Measurements from ENCODE around the gene NHLRC4.

NHLRC4 gene

GRCh38 chr16:558298-559020 is 8.3 kb upstream of the NHLRC4 start:
- no peak for ATAC-seq
- TF ChIP-seq ZFP3 (CRISPR knock-in tag; IDR thresholded peaks at IDR 0.05) (0 out of 2 replicates have a peak, but pooled peaks have one; percentile 12), SNAI2 (CRISPR knock-in tag; IDR thresholded peaks at IDR 0.05) (no peak)

- ATAC-seq: no peak
- TF ChIP-seq POU6F1 (CRISPR knock-in tag; IDR thresholded peaks at IDR 0.05; ENCODE audit: borderline replicate concordance, low read depth) (no peak), BACH2 (CRISPR knock-in tag; IDR thresholded peaks at IDR 0.05; ENCODE audit: borderline replicate concordance) (no peak), SNAI2 (CRISPR knock-in tag; IDR thresholded peaks at IDR 0.05) (no peak), OSR1 (CRISPR knock-in tag; IDR thresholded peaks at IDR 0.05) (no peak), CSDC2 (CRISPR knock-in tag; IDR thresholded peaks at IDR 0.05) (no peak), PATZ1 (CRISPR knock-in tag; IDR thresholded peaks at IDR 0.05; ENCODE audit: borderline replicate concordance) (no peak), ZFP30 (CRISPR knock-in tag; IDR thresholded peaks at IDR 0.05) (no peak), ESRRG (CRISPR knock-in tag; IDR thresholded peaks at IDR 0.05) (no peak), GLIS3 (CRISPR knock-in tag; IDR thresholded peaks at IDR 0.05) (no peak), TOX (CRISPR knock-in tag; IDR thresholded peaks at IDR 0.05; ENCODE audit: borderline replicate concordance) (no peak), CSRNP3 (CRISPR knock-in tag; IDR thresholded peaks at IDR 0.05) (no peak), ZFP3 (CRISPR knock-in tag; IDR thresholded peaks at IDR 0.05) (no peak), ZNF70 (CRISPR knock-in tag; IDR thresholded peaks at IDR 0.05) (no peak), ZNF8 (CRISPR knock-in tag; IDR thresholded peaks at IDR 0.05) (no peak), RARB (CRISPR knock-in tag; IDR thresholded peaks at IDR 0.05) (no peak), TSHZ2 (CRISPR knock-in tag; IDR thresholded peaks at IDR 0.05) (no peak), ZNF565 (CRISPR knock-in tag; conservative IDR thresholded peaks at IDR 0.05; ENCODE audit: low read depth) (no peak), PPARA (CRISPR knock-in tag; IDR thresholded peaks at IDR 0.05; ENCODE audit: borderline replicate concordance) (no peak), ARNTL (CRISPR knock-in tag; IDR thresholded peaks at IDR 0.05; ENCODE audit: borderline replicate concordance, low read depth) (no peak), TCF4 (CRISPR knock-in tag; IDR thresholded peaks at IDR 0.05; ENCODE audit: borderline replicate concordance) (no peak)
Observed at GRCh38 chr16:559021-559380, 7.8 kb upstream of the NHLRC4 start.

GRCh38 chr16:559411-560203 is 7.2 kb upstream of the NHLRC4 start:
- TF ChIP-seq ZFP30 (CRISPR knock-in tag; IDR thresholded peaks at IDR 0.05) (no peak), ARNTL (CRISPR knock-in tag; IDR thresholded peaks at IDR 0.05; ENCODE audit: borderline replicate concordance, low read depth) (no peak), ESRRG (CRISPR knock-in tag; IDR thresholded peaks at IDR 0.05) (no peak)
- ATAC-seq: no peak

Data from SK-N-SH treated with all-trans-retinoic acid at 6 μM for 48 hours (cell line).